Measurements from ENCODE around the gene TIA1. TPM values are rescaled to one million over a fixed set of nuclear protein-coding genes. Genes with fewer than 3 reads are reported as not detected.

Gene TIA1
- total RNA-seq, 6 donors from 2014 or later, result 51.4 to 292 (median 101) TPM

- H3K4me3 ChIP-seq, result no peak overlapping the region
- no peaks in the 10 kb centered on the region for H3K9me3 ChIP-seq
- ATAC-seq (ENCODE audit: low FRiP score in 2 of 2) (no peak), DNase-seq (no peak)
- peaks cover 0 to 5% (median under 1%) of the 10 kb centered on the region in 4 donors for H3K36me3 ChIP-seq
- no peak for TF ChIP-seq EP300 (IDR thresholded peaks at IDR 0.05)
- TF ChIP-seq POLR2AphosphoS5 (IDR thresholded peaks at IDR 0.05), result no peak
- no peak for TF ChIP-seq POLR2A (IDR thresholded peaks at IDR 0.05)
- TF ChIP-seq, protein P1, sequence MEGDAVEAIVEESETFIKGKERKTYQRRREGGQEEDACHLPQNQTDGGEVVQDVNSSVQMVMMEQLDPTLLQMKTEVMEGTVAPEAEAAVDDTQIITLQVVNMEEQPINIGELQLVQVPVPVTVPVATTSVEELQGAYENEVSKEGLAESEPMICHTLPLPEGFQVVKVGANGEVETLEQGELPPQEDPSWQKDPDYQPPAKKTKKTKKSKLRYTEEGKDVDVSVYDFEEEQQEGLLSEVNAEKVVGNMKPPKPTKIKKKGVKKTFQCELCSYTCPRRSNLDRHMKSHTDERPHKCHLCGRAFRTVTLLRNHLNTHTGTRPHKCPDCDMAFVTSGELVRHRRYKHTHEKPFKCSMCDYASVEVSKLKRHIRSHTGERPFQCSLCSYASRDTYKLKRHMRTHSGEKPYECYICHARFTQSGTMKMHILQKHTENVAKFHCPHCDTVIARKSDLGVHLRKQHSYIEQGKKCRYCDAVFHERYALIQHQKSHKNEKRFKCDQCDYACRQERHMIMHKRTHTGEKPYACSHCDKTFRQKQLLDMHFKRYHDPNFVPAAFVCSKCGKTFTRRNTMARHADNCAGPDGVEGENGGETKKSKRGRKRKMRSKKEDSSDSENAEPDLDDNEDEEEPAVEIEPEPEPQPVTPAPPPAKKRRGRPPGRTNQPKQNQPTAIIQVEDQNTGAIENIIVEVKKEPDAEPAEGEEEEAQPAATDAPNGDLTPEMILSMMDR (IDR thresholded peaks at IDR 0.05), result no peak
- no peak overlapping the region for H3K27ac ChIP-seq
- no peaks in the 10 kb centered on the region for H3K27me3 ChIP-seq
- peaks cover 13 to 30% (median 21%) of the 10 kb centered on the region in 4 donors for H3K4me1 ChIP-seq
- 85 to 91% methylated on average over 8 of the region's 8 CpGs for WGBS, 2 donors
Observed at GRCh38 chr2:70255637-70256314, 7.3 kb upstream of the TIA1 start.

- Histone ChIP-seq H3K36me3 (no peaks in the 10 kb centered on the region), H3K4me3 (no peak overlapping the region), H3K9me3 (no peaks in the 10 kb centered on the region), H3K27ac (no peak overlapping the region), H3K27me3 (no peaks in the 10 kb centered on the region), H3K4me1 (peaks cover 14 to 22% (median 17%) of the 10 kb centered on the region in 4 donors)
- ATAC-seq (ENCODE audit: low FRiP score in 2 of 2) (no peak), DNase-seq (no peak)
- 82 to 88% methylated on average over 16 of the region's 16 CpGs for WGBS, 2 donors
- no peak for TF ChIP-seq EP300 (IDR thresholded peaks at IDR 0.05)
- TF ChIP-seq POLR2AphosphoS5 (IDR thresholded peaks at IDR 0.05), result no peak
- no peak for TF ChIP-seq POLR2A (IDR thresholded peaks at IDR 0.05)
Observed at GRCh38 chr2:70250434-70250833, 2.0 kb upstream of the TIA1 start.

- no peaks in the 10 kb centered on the region for H3K9me3 ChIP-seq
- DNase-seq (no peak), ATAC-seq (ENCODE audit: low FRiP score in 2 of 2) (no peak)
- TF ChIP-seq POLR2AphosphoS5 (IDR thresholded peaks at IDR 0.05) (no peak), EP300 (IDR thresholded peaks at IDR 0.05) (no peak), POLR2A (IDR thresholded peaks at IDR 0.05) (no peak)
- TF ChIP-seq, protein P1 (IDR thresholded peaks at IDR 0.05), result no peak
- no peaks in the 10 kb centered on the region for H3K36me3 ChIP-seq
- WGBS, 2 donors, result 0% methylated on average over 20 of the region's 20 CpGs
- peaks cover 31 to 43% (median 32%) of the 10 kb centered on the region in 4 donors for H3K4me1 ChIP-seq
- peak overlapping the region; percentile 94 to 98 (median 97) for H3K27ac ChIP-seq
- no peaks in the 10 kb centered on the region for H3K27me3 ChIP-seq
- peak overlapping the region; percentile 63 to 95 (median 79) for H3K4me3 ChIP-seq
Observed at GRCh38 chr2:70247364-70248180, 856 bp downstream of the TIA1 start.

DNA sequence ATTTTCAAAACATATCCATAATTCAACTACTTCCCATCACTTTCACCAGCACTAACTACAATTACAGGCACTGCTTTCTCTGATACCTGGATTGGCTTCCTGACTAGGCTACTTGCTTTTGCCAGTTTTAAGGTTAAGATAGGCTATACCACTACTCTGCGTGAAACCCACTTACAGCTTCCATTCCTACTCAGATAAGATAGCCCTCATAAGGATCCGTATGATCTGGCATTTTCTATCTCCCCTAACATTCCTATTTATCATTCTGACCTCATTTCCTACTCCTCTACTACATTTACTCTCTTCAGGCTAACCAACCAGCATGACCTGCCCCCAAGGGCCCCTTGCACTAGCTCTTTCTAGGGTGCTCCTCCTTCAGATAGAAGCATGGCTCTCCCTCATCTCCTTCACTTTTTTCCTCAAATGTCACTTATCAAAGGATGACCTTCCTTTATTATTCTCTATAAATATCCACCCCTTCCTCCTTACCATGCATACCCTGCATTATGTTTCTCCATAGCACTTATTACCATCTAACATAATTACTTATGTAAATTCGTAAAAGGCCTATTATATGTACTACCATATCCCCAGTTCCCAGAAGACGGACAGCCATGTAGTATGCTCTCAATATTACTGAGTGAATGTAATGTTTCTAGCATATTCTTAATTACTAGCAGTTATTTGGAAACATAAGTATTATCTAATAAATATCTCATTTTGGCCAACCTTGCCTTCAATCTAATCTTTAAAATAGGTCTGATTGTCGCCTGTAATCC is 4.4 kb downstream of the TIA1 start:
- 76 to 81% methylated on average over 5 of the region's 5 CpGs for WGBS, 2 donors
- no peaks in the 10 kb centered on the region for H3K9me3 ChIP-seq
- peaks cover 38 to 48% (median 43%) of the 10 kb centered on the region in 4 donors for H3K4me1 ChIP-seq
- no peak for TF ChIP-seq EP300 (IDR thresholded peaks at IDR 0.05)
- no peak for TF ChIP-seq POLR2A (IDR thresholded peaks at IDR 0.05)
- no peak for TF ChIP-seq POLR2AphosphoS5 (IDR thresholded peaks at IDR 0.05)
- TF ChIP-seq, protein P1 (IDR thresholded peaks at IDR 0.05), result no peak
- peaks cover 0 to 8% (median 0%) of the 10 kb centered on the region in 4 donors for H3K36me3 ChIP-seq
- H3K27ac ChIP-seq, result no peak overlapping the region
- H3K27me3 ChIP-seq, result no peaks in the 10 kb centered on the region
- no peak for DNase-seq
- no peak overlapping the region for H3K4me3 ChIP-seq
- ATAC-seq (ENCODE audit: low FRiP score in 2 of 2), result no peak

GRCh38 chr2:70242552-70242951 is 5.9 kb downstream of the TIA1 start:
- Histone ChIP-seq H3K27ac (no peak overlapping the region), H3K27me3 (no peaks in the 10 kb centered on the region), H3K4me3 (no peak overlapping the region), H3K9me3 (no peaks in the 10 kb centered on the region), H3K36me3 (peaks cover 0 to 8% (median 0%) of the 10 kb centered on the region in 4 donors), H3K4me1 (peaks cover 38 to 48% (median 43%) of the 10 kb centered on the region in 4 donors)
- WGBS, 2 donors, result 84 to 88% methylated on average over 4 of the region's 4 CpGs
- TF ChIP-seq POLR2AphosphoS5 (IDR thresholded peaks at IDR 0.05) (no peak), POLR2A (IDR thresholded peaks at IDR 0.05) (no peak), EP300 (IDR thresholded peaks at IDR 0.05) (no peak)
- TF ChIP-seq, protein P1 (IDR thresholded peaks at IDR 0.05), result no peak
- no peak for ATAC-seq (ENCODE audit: low FRiP score in 2 of 2)
- no peak for DNase-seq
